WTC11 (cell line): ENCODE measurements around the gene ETV7. TPM values are rescaled to one million over a fixed set of nuclear protein-coding genes. Genes with fewer than 3 reads are reported as not detected.

ENCODE experiments used
- ATAC-seq: fragments of 200-7000 bp; cut with Tn5 transposase; 2 replicates; pipeline ENCODE4 v1.10.0; 2021; ENCODE audit warnings: mild to moderate bottlenecking, moderate library complexity
- CTCF ChIA-PET: fragments of 300-600 bp; sonication (Branson Sonifier 250); formaldehyde crosslinking; loops from one replicate; lab custom pipeline; 2021; ENCODE audit warnings: antibody characterized with exemption; lab: Charles Lee
- POLR2A ChIA-PET: fragments of 350-600 bp; sonication (Branson Sonifier 250); formaldehyde crosslinking; loops from one replicate; lab custom pipeline; 2021; ENCODE audit warnings: antibody characterized with exemption; lab: Charles Lee
- DNase-seq: peaks from one replicate; pipeline ENCODE4 v3.0.0; 2021; ENCODE audit warnings: low spot score
- H3K27ac Mint-ChIP-seq: 2 replicates; pipeline ENCODE4 v1.8.0; 2021; ENCODE audit warnings: mixed read lengths
- H3K27me3 Mint-ChIP-seq: 2 replicates; pipeline ENCODE4 v1.8.0; 2021; ENCODE audit warnings: low read depth, mild to moderate bottlenecking, moderate library complexity, mixed read lengths
- H3K36me3 Mint-ChIP-seq: 2 replicates; pipeline ENCODE4 v1.8.0; 2021; ENCODE audit warnings: mixed read lengths
- H3K4me1 Mint-ChIP-seq: 2 replicates; pipeline ENCODE4 v1.8.0; 2022; ENCODE audit warnings: mixed read lengths
- H3K4me3 Mint-ChIP-seq: 2 replicates; pipeline ENCODE4 v1.8.0; 2021; ENCODE audit warnings: mild to moderate bottlenecking, moderate library complexity, mixed read lengths
- H3K9me3 Mint-ChIP-seq: 2 replicates; pipeline ENCODE4 v1.8.0; 2021; ENCODE audit warnings: mixed read lengths
- CREB1 ChIP-seq: sonication (generic); formaldehyde crosslinking; IDR thresholded peaks from 2 replicates; pipeline ENCODE4 v1.8.0; 2023; ENCODE audit warnings: mild to moderate bottlenecking, missing genetic modification reagents
- EMX1 ChIP-seq: fragments of 250-450 bp; sonication (Bioruptor Pico); IDR thresholded peaks from 2 replicates; pipeline ENCODE4 v1.8.0; 2021; ENCODE audit warnings: mild to moderate bottlenecking
- ESRRA ChIP-seq: sonication (generic); formaldehyde crosslinking; IDR thresholded peaks from 2 replicates; pipeline ENCODE4 v1.8.1; 2022; ENCODE audit warnings: mild to moderate bottlenecking, missing genetic modification reagents, borderline replicate concordance
- FOXK1 ChIP-seq: sonication (generic); formaldehyde crosslinking; IDR thresholded peaks from 2 replicates; pipeline ENCODE4 v1.8.0; 2022; ENCODE audit warnings: mild to moderate bottlenecking, moderate library complexity, missing genetic modification reagents
- FOXP1 ChIP-seq: sonication (generic); formaldehyde crosslinking; IDR thresholded peaks from 2 replicates; pipeline ENCODE4 v1.8.0; 2022; ENCODE audit warnings: missing genetic modification reagents, mild to moderate bottlenecking, moderate library complexity, borderline replicate concordance
- GRHL2 ChIP-seq: fragments of 250-450 bp; sonication (Bioruptor Pico); IDR thresholded peaks from 2 replicates; pipeline ENCODE4 v1.8.0; 2022; ENCODE audit warnings: mild to moderate bottlenecking, moderate library complexity; ENCODE audit not compliant: insufficient replicate concordance, severe bottlenecking
- GTF2I ChIP-seq: fragments of 250-450 bp; sonication (Bioruptor Pico); conservative IDR thresholded peaks from 2 replicates; pipeline ENCODE4 v1.4.0; 2021; ENCODE audit warnings: mild to moderate bottlenecking
- JAZF1 ChIP-seq: fragments of 250-450 bp; sonication (Bioruptor Pico); IDR thresholded peaks from 2 replicates; pipeline ENCODE4 v1.9.0; 2021; ENCODE audit warnings: moderate library complexity, mild to moderate bottlenecking, inconsistent platforms
- NFATC4 ChIP-seq: fragments of 250-450 bp; sonication (Bioruptor Pico); IDR thresholded peaks from 2 replicates; pipeline ENCODE4 v1.9.0; 2021; ENCODE audit warnings: mild to moderate bottlenecking
- NFYB ChIP-seq: sonication (generic); formaldehyde crosslinking; conservative IDR thresholded peaks from 2 replicates; pipeline ENCODE4 v1.8.0; 2022; ENCODE audit warnings: low read depth, missing genetic modification reagents
- PRDM15 ChIP-seq: sonication (generic); formaldehyde crosslinking; IDR thresholded peaks from 2 replicates; pipeline ENCODE4 v1.8.0; 2022; ENCODE audit warnings: missing genetic modification reagents
- PREB ChIP-seq: sonication (generic); formaldehyde crosslinking; IDR thresholded peaks from 2 replicates; pipeline ENCODE4 v1.8.1; 2022; ENCODE audit warnings: mild to moderate bottlenecking, missing genetic modification reagents, moderate library complexity, borderline replicate concordance
- SOX15 ChIP-seq: fragments of 250-450 bp; sonication (Bioruptor Pico); IDR thresholded peaks from 2 replicates; pipeline ENCODE4 v1.9.0; 2021; ENCODE audit warnings: mild to moderate bottlenecking
- STAT6 ChIP-seq: sonication (generic); formaldehyde crosslinking; conservative IDR thresholded peaks from 2 replicates; pipeline ENCODE4 v1.8.1; 2023; ENCODE audit warnings: mild to moderate bottlenecking, low read depth, missing genetic modification reagents, moderate library complexity
- TCF7 ChIP-seq: sonication (generic); formaldehyde crosslinking; IDR thresholded peaks from 2 replicates; pipeline ENCODE4 v1.8.0; 2022; ENCODE audit warnings: mild to moderate bottlenecking, low read depth, missing genetic modification reagents, moderate library complexity
- ZSCAN18 ChIP-seq: fragments of 250-450 bp; sonication (Bioruptor Pico); IDR thresholded peaks from 2 replicates; pipeline ENCODE4 v2.1.2; 2022; ENCODE audit warnings: mild to moderate bottlenecking, moderate library complexity
- total RNA-seq: library from RNA; stranded (reverse); gene quantifications from 3 replicates; pipeline ENCODE4 v1.2.3, GENCODE V29; 2021
- TF ChIP-seq, protein P1 (sequence below): sonication (generic); formaldehyde crosslinking; IDR thresholded peaks from 2 replicates; pipeline ENCODE4 v1.8.1; 2023; ENCODE audit warnings: mild to moderate bottlenecking, missing genetic modification reagents, moderate library complexity

The ETV7 gene
- total RNA-seq, 1 experiment from 2014 or later: 0.68 TPM

DNA sequence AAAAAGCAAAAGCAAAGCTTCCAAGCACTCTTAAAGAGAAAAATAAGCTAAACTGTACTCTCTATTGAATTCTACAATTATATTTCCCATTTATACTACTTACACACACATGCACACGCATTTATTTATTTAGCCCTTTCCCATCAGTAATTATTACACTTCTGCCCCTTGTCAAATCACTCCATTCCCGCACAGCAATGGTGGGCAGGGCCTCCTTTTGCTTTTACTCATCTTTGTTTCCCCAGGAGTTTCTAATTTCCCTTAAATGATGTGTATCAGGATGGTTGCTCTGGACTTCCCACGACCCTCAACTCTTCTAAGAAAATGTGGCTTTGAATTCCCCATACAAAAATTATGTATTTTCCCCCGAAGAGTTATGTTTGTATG is 35.2 kb upstream of the ETV7 start:
- H3K27me3 Mint-ChIP-seq: peaks cover 3% of the 10 kb centered on the region; the same call in 1 of the 2 replicates
- CTCF ChIA-PET: interaction anchor here (0.6 to 1.6 kb wide), 12 partner anchors 19 to 231 kb away, joined by 3 to 7 read pairs (median 4); partner anchors contain the start of gene KCTD20
- H3K9me3 Mint-ChIP-seq: no peaks in the 10 kb centered on the region
- ATAC-seq (no peak), DNase-seq (no peak)
- peak overlapping the region; percentile 82 for H3K4me3 Mint-ChIP-seq
- no peaks in the 10 kb centered on the region for H3K36me3 Mint-ChIP-seq
- H3K4me1 Mint-ChIP-seq: peaks cover 15% of the 10 kb centered on the region
- POLR2A ChIA-PET: interaction anchor here (0.6 kb wide), 1 partner anchor 178 kb away, joined by 7 read pairs; no protein-coding TSS in a partner anchor
- H3K27ac Mint-ChIP-seq: peak overlapping the region; percentile 84
- TF ChIP-seq GRHL2: no peak
- TF ChIP-seq TCF7: no peak
- no peak for TF ChIP-seq SOX15 (CRISPR knock-in tag)
- no peak for TF ChIP-seq JAZF1 (CRISPR knock-in tag)
- no peak for TF ChIP-seq PRDM15 (CRISPR knock-in tag)
- no peak for TF ChIP-seq NFATC4 (CRISPR knock-in tag)
- no peak for TF ChIP-seq CREB1 (CRISPR knock-in tag)
- no peak for TF ChIP-seq EMX1 (CRISPR knock-in tag)
- no peak for TF ChIP-seq FOXP1 (CRISPR knock-in tag)
- no peak for TF ChIP-seq ESRRA (CRISPR knock-in tag)
- TF ChIP-seq, protein P1, sequence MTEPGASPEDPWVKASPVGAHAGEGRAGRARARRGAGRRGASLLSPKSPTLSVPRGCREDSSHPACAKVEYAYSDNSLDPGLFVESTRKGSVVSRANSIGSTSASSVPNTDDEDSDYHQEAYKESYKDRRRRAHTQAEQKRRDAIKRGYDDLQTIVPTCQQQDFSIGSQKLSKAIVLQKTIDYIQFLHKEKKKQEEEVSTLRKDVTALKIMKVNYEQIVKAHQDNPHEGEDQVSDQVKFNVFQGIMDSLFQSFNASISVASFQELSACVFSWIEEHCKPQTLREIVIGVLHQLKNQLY (CRISPR knock-in tag): no peak
- TF ChIP-seq FOXK1: no peak
- no peak for TF ChIP-seq NFYB (CRISPR knock-in tag)
- no peak for TF ChIP-seq STAT6 (CRISPR knock-in tag)
- TF ChIP-seq GTF2I (CRISPR knock-in tag): no peak
- no peak for TF ChIP-seq ZSCAN18
- TF ChIP-seq PREB (CRISPR knock-in tag): no peak
- TF ChIP-seq, all 79 proteins: peak for 0
